Measurements from ENCODE around the gene HSPB1.
"Not testable (repeated sequence)": the region's sequence is repeated elsewhere in the genome, so short reads cannot be mapped to it uniquely, and the experiment has no call there.

Gene HSPB1

GRCh38 chr7:76309341-76310101, 7.0 kb downstream of the HSPB1 start:
- not testable (repeated sequence) for DNase-seq

GRCh38 chr7:76310102-76310957, 7.9 kb downstream of the HSPB1 start:
- no peak for DNase-seq

DNA sequence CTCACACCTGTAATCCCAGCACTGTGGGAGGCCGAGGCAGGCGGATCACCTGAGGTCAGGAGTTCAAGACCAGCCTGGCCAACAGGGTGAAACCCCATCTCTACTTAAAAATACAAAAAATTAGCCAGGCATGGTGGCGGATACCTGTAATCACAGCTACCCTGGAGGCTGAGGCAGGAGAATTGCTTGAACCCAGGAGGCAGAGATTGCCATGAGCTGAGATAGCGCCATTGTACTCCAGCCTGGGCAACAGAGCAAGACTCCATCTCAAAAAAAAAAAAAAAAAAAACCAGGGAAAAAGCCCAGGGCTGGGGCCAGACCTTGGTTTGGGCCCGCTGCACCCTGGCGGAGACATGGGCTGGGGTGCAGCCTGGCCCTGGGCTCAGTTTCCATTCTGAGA, 9.4 kb downstream of the HSPB1 start:
- not testable (repeated sequence) for DNase-seq

GRCh38 chr7:76314042-76314721, 11.7 kb downstream of the HSPB1 start:
- peak; percentile 92 for DNase-seq

DNA sequence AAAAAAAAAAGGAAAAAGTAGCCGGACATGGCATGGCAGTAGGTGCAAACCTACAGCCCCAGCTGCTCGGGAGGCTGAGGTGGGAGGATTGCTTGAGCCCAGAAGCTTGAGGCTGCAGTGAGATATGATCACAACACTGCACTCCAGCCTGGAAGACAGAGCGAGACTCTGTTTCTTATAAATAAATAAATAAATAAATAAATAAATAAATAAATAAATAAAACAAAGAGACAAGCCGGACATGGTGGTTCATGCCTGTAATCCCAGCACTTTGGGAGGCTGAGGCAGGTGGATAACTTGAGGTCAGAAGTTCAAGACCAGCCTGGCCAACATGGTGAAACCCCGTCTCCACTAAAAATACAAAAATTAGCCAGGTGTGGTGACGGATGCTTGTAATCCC, 12.3 kb downstream of the HSPB1 start:
- DNase-seq = not testable (repeated sequence)

GRCh38 chr7:76315364-76315763, 12.9 kb downstream of the HSPB1 start:
- no peak for DNase-seq

GRCh38 chr7:76316984-76317781, 14.7 kb downstream of the HSPB1 start:
- no peak for DNase-seq

DNA sequence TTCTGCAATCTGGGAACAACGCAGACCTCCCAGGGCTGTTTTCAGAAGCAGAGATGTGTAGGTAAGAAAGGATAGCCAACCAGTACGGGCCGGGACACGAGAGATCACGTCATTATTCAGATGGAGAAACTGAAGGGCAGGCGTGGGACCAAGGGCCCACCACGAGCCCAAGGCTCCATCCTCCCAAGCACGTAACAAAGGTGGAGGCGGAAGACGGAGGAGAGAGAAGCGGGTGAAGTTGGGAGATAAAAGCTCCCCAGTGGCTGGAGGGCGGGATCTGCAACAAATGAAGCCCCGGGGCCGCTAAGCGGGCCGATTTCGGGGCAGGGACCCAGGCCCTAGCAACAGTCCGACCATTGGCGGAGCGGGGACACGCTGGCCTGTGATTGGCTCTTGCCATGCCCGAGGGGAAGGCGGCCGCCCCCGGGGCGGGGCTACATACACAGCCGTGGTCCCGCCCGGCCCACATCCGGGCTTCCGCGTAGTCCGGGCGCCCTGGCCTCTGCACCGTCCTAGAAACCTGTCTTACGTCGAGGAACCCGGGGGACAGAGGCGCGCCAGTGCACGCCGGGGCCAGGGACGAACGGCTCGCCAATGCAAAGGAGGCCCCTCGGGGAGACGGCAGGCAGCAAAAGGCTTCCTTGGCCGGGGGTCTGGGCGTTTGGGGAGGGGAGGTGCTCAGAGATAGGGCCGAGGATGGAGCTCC, 15.5 kb downstream of the HSPB1 start:
- peak; percentile 93 for DNase-seq

DNA sequence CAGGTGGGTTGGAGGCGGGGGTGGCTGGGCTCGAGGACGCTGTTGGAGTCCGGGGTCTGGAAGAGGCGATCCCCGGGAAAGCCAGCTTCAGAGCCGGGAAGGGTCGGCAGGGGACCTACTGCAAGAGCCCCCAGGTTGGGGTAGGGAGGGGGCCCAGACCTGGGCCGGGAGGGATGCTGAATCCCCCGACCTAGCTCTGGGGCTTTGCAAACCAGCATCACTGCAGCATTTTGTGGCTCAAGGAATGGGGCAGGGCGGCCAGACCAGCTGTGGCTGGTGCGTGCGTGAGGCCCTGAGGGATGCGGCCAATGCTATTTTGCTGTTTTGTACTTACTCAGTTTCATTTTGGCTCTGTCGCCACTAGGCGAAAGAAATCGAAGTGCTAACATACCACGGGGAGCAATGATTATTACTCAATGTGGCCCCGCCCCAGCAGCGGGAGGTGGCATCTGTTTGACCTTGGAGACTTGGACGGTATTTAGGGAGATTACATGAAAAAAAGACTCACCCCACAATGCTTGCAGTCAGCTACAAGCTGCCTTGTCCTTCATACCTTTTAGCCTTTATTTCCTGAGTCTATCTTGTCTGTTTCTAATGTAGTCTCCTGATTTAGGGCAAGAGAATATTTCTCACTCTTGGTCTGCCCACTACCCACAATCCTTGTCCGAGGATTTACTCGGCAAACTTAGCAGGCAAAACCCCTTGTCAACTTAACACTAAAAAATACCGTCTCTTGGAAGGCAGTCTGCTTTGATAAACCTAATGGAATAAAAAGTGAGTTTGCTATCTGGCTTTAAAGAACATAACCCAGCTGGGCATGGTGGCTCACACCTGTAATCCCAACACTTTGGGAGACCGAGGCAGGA, 16.2 kb downstream of the HSPB1 start:
- peak; percentile 57 for DNase-seq

GRCh38 chr7:76325092-76325491, 22.6 kb downstream of the HSPB1 start:
- no peak for DNase-seq

DNA sequence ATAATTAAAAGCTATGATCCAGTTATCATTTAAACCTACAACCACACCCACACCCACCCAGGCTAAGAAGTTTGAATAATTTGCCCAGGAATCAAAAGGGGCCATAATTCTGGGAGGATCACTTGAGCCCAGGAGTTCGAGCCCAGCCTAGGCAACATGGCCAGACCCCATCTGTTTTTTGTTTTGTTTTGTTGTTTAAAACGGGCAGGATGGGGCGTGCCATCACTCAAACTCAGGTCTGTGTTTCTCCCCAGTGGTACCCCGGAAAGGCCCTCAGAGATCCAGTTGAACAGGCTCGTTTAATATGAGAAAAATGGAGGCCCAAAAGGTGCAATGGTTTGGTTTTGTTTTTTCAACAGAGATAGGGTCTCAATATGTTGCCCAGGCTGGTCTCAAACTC, 23.3 kb downstream of the HSPB1 start:
- DNase-seq = no peak

DNA sequence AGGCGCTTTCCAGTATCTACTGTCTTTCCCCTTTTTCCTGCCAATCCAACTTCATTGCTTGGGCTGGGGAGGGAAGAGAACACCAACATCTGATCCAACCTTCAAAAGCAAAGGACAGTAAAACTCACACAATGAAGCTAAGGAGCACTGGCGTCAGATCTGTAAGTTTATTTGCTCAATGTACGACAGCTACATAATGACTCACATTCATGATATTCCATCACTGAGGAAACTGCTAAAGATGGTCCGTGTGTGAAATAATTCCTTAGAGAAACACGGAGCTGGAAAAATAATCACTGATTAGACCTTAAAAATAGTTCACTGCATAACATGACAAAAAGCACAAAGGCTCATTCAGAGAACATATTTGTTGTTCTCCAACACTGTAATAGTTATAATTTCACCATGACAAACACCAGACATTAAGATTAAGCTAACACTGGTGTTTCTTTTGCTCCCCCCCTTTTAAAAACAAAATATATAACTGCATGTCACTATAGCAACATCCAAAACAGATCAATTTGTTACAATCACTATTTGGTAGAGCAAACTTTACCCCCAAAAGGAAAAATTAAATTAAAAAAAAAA, 24.3 kb downstream of the HSPB1 start:
- DNase-seq = no peak

DNA sequence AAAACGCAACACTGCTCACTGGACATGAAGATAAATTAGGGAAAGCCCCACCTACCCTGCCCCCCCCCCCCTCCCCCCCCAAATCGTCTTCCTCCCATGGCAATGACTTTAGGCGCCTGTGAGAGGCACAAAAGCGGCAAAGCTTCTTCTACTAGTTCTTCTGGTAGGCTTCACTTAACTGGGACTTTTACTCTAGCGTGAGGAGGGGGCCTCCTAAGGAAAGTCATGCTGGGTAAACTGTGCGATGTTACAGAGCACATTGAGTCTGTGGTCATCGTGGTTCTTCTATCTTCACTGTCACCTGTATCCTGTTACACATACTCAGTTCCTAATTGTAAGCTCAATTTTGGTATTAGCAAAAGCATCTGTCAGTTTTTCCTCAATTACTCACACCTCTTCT, 25.1 kb downstream of the HSPB1 start:
- no peak for DNase-seq

DNA sequence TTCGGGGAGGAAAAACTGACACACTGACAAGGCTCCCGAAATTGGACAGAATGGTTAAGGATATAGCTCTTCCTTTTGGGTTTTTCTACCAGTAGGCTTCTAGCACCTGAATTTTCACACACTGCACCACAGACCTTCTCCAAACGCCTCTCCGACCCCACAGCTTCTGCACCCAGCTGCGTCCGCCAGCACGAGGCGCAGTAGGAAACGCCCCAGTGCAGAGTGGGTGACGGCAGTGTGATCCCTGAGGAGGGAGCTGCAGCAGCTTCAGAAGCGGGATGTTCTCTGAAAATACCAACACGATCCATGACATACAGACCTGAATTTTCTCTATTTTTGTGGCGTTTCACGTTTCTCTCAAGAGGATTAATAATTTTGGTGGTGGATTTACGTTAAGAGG, 25.9 kb downstream of the HSPB1 start:
- no peak for DNase-seq

DNA sequence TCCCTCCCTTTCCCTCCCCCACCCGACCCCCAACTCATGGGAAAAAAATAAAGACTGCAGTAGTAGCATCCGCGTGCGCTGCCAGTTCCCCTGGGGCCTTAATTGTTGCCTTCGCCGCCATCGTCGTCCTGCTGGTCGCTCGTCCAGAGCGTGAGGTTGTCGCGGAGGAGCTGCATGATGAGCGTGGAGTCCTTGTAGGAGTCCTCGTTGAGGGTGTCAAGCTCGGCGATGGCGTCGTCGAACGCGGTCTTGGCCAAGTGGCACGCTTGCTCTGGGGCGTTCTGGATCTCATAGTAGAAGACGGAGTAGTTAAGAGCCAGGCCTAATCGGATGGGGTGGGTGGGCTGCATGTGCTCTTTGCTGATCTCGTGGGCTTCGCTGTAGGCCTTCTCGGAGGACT, 27.0 kb downstream of the HSPB1 start:
- no peak for DNase-seq

DNA sequence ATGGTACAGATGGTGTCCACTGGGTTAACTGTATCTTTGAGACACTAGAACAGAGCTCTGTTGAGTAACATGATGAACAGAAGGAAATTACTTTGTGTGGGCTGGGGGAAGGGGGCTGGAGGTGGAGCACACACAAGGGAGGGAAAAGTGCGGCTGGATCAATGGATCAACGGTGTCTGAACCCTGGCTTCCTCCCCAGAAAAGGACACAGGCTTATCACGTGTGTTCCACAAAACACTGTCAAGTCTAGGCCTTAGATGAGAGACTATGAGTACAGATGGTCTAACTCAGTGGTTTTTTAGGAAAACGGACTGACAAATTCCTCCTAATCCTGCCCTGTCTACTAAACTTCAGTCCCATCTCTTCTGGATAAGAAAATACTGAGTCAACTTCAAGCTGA, 27.8 kb downstream of the HSPB1 start:
- no peak for DNase-seq

DNA sequence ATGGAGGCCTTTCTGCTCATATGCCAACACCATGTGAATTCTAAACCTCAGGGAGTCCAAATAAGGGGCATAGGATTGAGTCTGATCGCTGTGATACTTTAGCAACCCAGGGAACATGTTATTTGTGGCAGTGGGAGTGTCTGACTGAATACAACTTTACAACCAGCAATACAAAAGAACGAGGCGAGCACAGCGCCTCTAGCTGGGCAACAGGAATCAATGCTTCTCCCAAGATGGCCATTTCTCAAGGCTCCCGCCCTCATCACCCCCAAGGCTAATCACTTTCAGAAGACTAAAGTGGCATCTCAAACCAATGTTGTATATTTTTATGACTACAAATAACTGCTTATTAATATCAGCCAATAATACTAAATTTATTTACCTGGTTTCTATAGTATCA, 28.2 kb downstream of the HSPB1 start:
- DNase-seq = no peak

DNA sequence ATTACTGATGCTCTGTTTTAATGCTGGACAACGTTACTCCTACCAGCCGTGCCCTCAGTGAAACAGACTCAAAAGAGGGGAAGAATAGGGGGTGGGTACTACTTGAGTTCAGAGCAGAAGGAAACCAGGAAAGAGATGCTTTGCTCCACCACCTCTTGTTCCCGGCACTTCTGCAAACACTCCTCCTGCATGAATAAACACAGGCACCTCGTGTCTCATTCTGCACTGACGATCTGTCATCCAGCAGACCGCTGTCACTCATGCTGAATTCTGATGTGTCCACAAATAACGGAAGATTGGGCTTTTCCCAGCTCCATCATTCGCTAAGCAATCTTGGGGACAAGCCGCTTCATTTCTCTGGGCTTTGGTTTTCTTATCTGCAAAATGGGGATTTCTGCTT, 29.6 kb downstream of the HSPB1 start:
- DNase-seq = no peak

DNA sequence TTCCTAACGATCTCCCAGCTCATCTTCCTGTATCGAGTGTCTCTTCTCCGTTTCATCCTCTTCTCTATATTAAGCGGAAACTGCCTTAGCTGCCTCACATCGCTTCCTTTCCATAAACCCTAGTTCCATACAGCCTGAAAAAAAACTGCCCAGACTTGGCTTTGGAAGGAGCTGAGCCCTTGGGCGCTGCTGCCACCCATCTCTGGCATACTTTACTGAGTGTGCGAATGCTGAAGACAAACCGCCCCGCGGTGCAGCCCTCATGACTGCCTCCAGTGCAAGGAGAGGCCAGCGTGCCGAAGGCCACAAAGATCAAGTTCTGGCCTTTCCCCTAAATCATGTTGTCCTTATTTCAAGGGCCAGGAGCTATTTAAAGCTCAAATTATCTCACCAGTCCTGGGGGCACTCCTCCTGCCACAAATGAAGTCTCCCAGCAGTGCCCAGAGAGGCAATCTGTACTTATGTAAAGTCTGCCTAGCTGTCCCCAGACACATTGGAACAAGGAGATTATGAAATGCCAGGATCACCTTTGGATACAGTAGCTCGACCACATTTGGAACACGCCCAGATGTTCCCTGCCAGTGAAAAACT, 31.1 kb downstream of the HSPB1 start:
- DNase-seq = no peak

DNA sequence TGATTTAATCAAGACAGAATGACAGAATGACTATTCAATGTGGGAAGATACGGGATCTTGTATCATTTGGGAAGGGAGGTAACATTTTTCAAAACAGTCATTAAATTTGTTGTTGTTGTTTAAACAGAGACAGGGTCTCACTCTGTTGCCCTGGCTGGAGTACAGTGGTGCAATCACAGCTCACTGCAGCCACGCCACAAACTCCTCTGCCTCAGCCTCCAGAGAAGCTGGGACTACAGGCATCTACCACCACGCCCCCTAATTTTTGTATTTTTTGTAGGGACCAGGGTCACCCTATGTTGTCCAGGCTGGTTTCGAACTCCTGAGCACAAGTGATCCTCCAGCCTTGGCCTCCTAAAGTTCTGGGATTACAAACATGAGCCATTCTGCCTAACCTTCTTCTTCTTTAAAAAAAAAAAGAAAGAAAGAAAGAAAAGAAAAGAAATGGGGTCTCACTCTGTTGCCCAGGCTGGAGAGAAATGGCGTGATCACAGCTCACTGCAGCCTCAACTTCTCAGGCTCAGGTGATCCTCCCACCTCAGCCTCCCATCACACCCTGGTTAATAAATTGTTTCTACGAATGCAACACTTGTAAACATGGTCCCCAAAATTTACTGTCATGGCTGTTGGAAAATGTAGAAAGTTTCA, 32.0 kb downstream of the HSPB1 start:
- no peak for DNase-seq

All from central memory CD4-positive, alpha-beta T cell (primary cell).